Measurements from ENCODE around the gene VEZF1. TPM values are rescaled to one million over a fixed set of nuclear protein-coding genes. Genes with fewer than 3 reads are reported as not detected.

Gene VEZF1
- total RNA-seq, 1 donor from 2014 or later: 73.2 TPM

GRCh38 chr17:57957120-57957850 lies 30.8 kb downstream of the VEZF1 start:
- no peak for DNase-seq (ENCODE audit: extremely low spot score, unreplicated experiment)
- Mint-ChIP-seq H3K27ac (peak overlapping the region; percentile 14), H3K36me3 (peaks cover 3% of the 10 kb centered on the region), H3K4me3 (peak overlapping the region; percentile 45), H3K9me3 (no peaks in the 10 kb centered on the region), H3K27me3 (peaks cover 3% of the 10 kb centered on the region), H3K4me1 (ENCODE audit: unreplicated experiment) (peaks cover 42% of the 10 kb centered on the region)
- no peak for TF ChIP-seq CTCF (conservative IDR thresholded peaks at IDR 0.05)

- no peaks in the 10 kb centered on the region for H3K9me3 Mint-ChIP-seq
- peak overlapping the region; percentile 90 for H3K4me3 Mint-ChIP-seq
- peak overlapping the region; percentile 77 for H3K27ac Mint-ChIP-seq
- H3K27me3 Mint-ChIP-seq: peaks cover 3% of the 10 kb centered on the region
- H3K36me3 Mint-ChIP-seq: peaks cover 3% of the 10 kb centered on the region
- no peak for DNase-seq (ENCODE audit: extremely low spot score, unreplicated experiment)
- TF ChIP-seq CTCF (conservative IDR thresholded peaks at IDR 0.05): no peak
- H3K4me1 Mint-ChIP-seq (ENCODE audit: unreplicated experiment): peaks cover 42% of the 10 kb centered on the region
These were observed 31.5 kb downstream of the VEZF1 start for GRCh38 chr17:57956291-57957119.

- peak; percentile 90 for DNase-seq (ENCODE audit: extremely low spot score, unreplicated experiment)
- TF ChIP-seq CTCF (conservative IDR thresholded peaks at IDR 0.05): peak; percentile 69
- peak within 1 kb of the TSS; percentile 87 for H3K27ac Mint-ChIP-seq
- H3K4me1 Mint-ChIP-seq (ENCODE audit: unreplicated experiment): peaks cover 50% of the 10 kb centered on the region
- peaks cover 3% of the 10 kb centered on the region for H3K36me3 Mint-ChIP-seq
- H3K4me3 Mint-ChIP-seq: peak within 1 kb of the TSS; percentile 90
- H3K9me3 Mint-ChIP-seq: no peaks in the 10 kb centered on the region
- H3K27me3 Mint-ChIP-seq: peaks cover 3% of the 10 kb centered on the region
These were observed 32.7 kb downstream of the VEZF1 start, which contains the start of gene CUEDC1 for GRCh38 chr17:57955183-57955931. Gene CUEDC1, minus strand, starts transcription at chr17:57955412. Its CDS starts 69,848 bp downstream, at chr17:57885564.

- DNase-seq (ENCODE audit: extremely low spot score, unreplicated experiment): no peak
- Mint-ChIP-seq H3K27ac (peak overlapping the region; percentile 87), H3K9me3 (no peaks in the 10 kb centered on the region), H3K4me1 (ENCODE audit: unreplicated experiment) (peaks cover 54% of the 10 kb centered on the region), H3K27me3 (peaks cover 3% of the 10 kb centered on the region), H3K4me3 (peak overlapping the region; percentile 90), H3K36me3 (peaks cover 3% of the 10 kb centered on the region)
- no peak for TF ChIP-seq CTCF (conservative IDR thresholded peaks at IDR 0.05)
These were observed 33.5 kb downstream of the VEZF1 start for GRCh38 chr17:57954397-57955182.

Measured in type B pancreatic cell (in vitro differentiated cells).